Left renal cortex interstitium (tissue), 4 donors: ENCODE measurements around the gene AGRP. TPM values are rescaled to one million over a fixed set of nuclear protein-coding genes. Genes with fewer than 3 reads are reported as not detected.
"Not testable (repeated sequence)": the region's sequence is repeated elsewhere in the genome, so short reads cannot be mapped to it uniquely, and the experiment has no call there.

Experiments
- DNase-seq, 4 donors: peaks; one replicate each; pipeline ENCODE4 v3.0.0-alpha.2; 2013; ENCODE audit warnings: low read depth in 4 of 4, low spot score in 2 of 4, missing footprints in 1 of 4
- polyA plus RNA-seq, 4 donors: library from polyadenylated mRNA; unstranded; fragments of 120-200 nt; gene quantifications; one replicate each; pipeline ENCODE4 v1.2.1, GENCODE V29; 2013; ENCODE audit not compliant: insufficient read length in 4 of 4

Gene AGRP, protein sequence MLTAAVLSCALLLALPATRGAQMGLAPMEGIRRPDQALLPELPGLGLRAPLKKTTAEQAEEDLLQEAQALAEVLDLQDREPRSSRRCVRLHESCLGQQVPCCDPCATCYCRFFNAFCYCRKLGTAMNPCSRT
- under 1 TPM in 3 of 4 donors, not detected in 1; 0.18 to 0.47 (median 0.39) TPM for polyA plus RNA-seq

DNA sequence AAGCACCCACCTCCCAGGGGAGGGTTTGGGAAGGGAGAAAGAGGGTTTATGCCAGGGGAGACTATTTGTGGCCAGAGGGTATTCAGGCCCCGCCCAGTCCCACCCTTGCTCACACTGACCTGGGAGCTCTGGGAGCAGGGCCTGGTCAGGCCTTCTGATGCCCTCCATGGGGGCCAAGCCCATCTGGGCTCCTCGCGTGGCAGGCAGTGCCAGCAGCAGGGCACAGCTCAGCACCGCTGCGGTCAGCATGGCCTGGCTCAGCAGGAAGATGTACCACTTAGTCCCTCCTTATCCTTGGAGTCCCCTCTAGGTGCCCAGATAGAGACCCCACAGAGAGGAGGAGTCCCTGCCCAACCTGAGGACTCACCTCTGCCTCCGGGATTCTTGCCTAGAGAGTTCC lies at the start of gene AGRP:
Gene AGRP, minus strand, starts transcription at position 398 of the 400 bp plus-strand sequence. Its CDS starts 149 bp downstream, at position 249.
- no peak for DNase-seq

DNA sequence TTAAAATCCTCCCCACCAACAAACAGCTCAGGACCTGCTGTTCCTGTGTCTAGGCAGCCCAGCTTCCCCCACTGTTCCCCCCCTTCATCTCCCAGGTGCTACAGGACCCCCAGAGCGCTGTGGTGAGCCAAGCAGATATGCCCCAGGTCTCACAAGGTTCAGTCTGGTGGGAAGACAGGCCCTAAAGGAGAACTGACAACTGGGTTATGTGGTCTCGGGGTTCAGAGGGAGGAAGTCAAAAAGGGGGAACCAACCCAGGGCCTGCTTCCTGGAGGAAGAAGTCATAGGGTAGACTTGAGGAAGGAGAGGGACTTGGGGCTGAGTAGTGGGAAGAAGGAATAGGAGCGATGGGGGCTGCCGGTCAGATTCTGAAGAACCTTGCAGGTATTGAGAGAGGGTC lies 47.9 kb upstream of the AGRP start:
- no peak for DNase-seq

DNA sequence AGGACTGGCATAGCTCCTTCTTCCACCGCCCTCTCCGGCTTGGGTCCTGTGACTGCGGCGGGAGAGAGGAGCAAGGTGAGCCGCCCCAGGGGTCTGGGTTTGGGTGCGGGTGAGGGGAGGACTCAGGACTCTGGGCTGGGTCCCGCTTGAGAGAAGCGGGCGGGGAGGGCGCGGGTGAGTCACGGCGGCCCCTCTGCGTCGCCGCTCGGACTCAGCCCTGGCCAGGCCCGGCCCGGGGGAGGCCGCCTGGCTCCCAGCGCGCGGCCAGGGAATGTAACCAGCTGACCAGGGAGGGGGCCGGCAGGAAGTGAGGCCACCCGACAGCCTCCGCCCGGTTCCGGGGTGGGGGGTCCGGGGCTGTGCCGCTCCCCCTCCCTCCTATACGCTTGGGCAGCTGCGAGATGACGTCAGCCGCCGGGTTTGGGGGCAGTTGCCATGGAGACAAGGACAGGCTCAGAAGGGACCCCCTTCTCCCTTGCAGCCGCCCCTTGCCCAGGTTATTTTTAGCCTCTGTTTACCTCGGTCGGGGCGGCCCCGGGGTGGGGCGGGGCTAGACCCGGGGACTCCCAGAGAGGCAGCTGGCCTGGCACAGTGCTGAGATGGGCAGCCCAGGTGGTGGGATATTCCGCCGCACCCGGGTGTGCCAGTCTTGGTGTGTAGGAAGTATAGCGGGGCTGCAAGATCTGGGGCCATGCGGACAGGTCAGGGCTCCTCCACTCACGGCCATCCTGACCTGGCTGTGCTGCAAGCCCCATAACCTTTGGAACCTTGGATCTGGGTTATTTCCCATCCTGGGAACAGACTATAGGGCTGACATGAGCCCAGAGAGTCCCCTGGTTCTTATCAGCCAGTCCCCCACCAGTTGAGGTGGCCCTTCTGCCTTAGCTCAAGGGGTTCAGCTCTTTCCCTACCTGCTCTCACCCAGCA lies 46.9 kb upstream of the AGRP start:
- no peak for DNase-seq

- no peak for DNase-seq
Observed at GRCh38 chr16:67529582-67530012, 46.2 kb upstream of the AGRP start.

DNA sequence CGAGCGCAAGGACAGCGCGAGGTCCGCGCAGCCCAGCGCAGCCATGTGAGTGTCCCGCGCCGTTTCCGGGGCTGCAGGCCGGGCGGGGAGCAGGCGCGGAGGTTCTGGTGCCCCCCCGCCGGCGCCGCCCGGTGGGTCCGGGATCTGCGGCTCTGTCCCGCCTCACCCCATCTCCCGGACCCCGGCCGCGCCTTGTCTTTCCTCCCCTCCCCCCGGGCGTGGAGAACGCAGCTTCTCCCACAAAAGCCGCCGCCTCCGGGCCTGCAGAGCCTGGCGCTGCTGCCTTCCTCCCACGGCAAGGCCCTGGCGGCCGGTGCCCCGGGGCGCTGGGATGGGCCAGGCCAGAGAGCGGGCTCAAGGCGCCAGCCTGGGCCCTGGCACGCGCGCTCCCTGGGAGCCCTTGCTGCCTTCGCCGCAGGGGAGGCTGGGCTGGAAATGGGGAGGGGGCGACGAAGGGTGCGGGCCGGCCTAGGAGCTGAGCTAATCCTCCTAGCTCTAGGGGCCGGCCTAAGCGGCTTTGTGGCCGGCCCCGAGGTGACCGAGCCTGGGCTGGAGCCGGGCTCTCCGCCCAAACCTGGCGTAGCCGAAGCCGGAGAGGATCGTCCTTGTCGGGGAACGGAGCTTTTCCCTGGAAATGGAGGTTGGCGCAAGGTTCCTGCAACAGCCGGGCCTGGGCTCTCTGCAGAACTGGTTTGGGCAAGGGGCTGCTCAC lies 45.7 kb upstream of the AGRP start:
- no peak for DNase-seq

GRCh38 chr16:67528222-67528869 lies 45.0 kb upstream of the AGRP start, which contains the start of gene RIPOR1:
Gene RIPOR1 (plus strand): TSS chr16:67528829. CDS start chr16:67538447, 9,618 bp downstream.
- DNase-seq, result no peak

DNA sequence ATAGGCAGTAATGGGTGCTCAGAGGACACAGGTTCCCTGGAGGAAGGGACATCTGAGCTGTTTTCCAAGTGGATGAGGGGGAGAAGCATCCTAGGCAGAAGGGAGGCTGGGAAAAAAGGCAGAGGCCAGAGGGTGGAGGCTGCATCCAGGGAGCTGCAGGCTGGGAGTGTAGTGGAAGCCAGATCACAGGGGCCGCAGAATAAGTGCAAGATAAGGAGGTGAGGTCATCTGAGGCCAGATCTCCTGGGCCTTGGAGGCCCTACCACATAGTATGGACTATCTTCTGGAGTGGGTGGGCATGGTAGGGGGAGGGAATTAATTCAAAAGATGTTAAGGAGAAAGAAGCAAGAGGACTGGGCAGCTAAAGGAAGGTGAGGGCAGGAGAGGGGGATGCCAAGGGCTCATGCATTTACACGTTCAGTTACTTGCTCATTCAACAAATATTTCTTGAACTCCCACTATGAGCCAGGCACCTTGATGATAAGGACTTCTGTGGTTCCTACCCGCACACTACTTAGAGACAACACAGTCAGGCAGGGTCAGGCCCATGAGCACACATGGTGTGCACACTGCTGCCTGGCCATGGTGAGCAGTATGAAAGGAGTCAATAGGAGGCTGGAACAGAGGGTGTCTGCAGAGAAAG lies 42.9 kb upstream of the AGRP start:
- no peak for DNase-seq

- DNase-seq, result no peak
Observed at GRCh38 chr16:67525176-67525860, 42.0 kb upstream of the AGRP start.

GRCh38 chr16:67521095-67521804 lies 37.9 kb upstream of the AGRP start:
- DNase-seq, result peak; percentile 91 to 97 (median 95)

- no peak for DNase-seq
Observed at GRCh38 chr16:67519242-67519641, 35.9 kb upstream of the AGRP start.

DNA sequence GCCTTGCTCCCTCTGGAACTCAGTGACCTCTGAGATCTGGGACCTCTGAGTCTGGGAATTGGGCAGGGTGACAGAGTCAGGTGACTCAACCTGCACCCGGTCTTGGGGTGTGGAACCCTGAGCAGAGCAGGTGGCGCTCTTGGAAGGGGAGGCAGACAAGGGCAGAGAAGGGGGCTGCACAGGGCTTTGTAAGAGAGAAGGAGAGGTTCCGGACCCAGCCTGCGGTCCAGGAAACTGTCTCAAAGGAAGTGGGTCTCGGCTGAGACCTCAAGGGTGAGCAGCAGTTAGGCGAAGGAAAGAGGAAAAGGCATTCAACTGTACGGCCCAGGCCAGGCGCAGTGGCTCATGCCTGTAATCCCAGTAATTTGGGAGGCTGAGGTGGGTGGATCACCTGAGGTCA lies 35.3 kb upstream of the AGRP start:
- DNase-seq, result no peak

GRCh38 chr16:67517661-67518423 lies 34.5 kb upstream of the AGRP start:
- no peak for DNase-seq

GRCh38 chr16:67517155-67517445 lies 33.8 kb upstream of the AGRP start:
- DNase-seq, result no peak

DNA sequence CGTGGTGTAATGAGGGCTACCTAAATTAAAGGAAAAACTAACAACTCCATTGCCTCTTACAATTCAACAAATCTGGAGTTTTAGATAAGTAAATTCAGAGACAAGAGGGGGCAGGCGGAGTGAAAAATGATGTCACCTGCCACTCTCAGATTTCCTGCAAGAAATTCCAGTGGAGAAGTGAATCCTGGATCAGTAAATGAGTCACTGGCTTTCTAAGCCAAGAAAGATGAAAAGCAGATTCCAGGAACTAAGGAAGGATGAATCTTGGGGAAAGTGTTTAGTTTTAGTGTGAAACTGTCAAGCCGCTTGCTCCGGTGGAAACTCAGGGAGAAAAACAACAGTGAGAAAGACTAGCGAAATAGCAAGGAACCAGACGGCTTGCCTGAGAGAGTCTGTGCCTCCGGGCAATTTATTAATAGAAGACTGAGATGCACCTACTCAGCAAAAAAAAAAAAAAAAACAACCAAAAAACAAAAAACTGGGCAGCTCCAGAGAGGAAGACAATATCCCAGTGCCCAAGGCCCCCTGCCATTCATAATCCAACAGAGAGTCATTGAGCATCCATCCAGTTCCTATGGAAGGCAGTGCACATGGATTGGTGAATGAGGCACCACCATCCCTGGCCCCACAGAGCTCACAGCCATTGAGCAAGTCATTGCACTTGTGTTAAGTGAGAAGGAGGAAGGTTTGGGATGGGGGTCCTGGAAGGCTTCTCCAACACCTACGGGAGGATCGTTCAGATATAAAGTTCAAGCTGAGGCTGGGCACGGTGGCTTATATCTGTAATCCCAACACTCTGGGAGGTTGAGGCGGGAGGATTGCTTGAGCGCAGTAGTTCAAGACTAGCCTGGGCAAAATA lies 33.2 kb upstream of the AGRP start:
- DNase-seq, result no peak

GRCh38 chr16:67514382-67514828 lies 31.1 kb upstream of the AGRP start:
- no peak for DNase-seq

DNA sequence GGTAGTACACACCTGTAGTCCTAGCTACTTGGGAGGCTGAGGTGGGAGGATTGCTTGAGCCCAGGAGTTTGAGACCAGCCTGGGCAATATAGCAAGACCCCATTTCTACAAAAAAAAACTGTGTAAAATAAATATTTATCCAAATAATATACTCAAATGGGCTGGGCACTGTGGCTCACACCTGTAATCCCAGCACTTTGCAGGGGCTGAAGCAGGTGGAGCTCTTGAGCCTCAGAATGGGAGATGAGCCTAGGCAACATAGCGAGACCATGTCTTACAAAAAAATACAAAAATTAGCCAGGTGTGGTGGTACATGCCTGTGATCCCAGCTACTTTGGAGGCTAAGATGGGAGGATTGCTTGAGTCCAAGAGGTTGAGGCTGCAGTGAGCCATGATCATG lies 30.5 kb upstream of the AGRP start:
- not testable (repeated sequence) for DNase-seq

GRCh38 chr16:67509016-67509415 lies 25.7 kb upstream of the AGRP start:
- no peak for DNase-seq
